IMR-90 (cell line): ENCODE results near the gene KCMF1. TPM values are rescaled to one million over a fixed set of nuclear protein-coding genes. Genes with fewer than 3 reads are reported as not detected.

Source experiments
- ATAC-seq: fragments of 200-7000 bp; cut with Tn5 transposase; 2 replicates; pipeline ENCODE4 v1.9.1; 2020; ENCODE audit warnings: low read depth, mild to moderate bottlenecking, moderate library complexity
- BruUV-seq: library from RNA; stranded (reverse); fragments of 400-500 nt; replicated peaks from 2 replicates; lab custom pipeline; 2021; lab: Mats Ljungman, UMichigan
- CTCF ChIA-PET: fragments of 300-600 bp; formaldehyde crosslinking; extraction: SDS; loops from one replicate; lab custom pipeline; 2021; ENCODE audit warnings: antibody characterized with exemption; lab: Yijun Ruan, JAX
- POLR2A ChIA-PET: fragments of 300-600 bp; sonication (Branson Sonifier 250); formaldehyde crosslinking; loops from one replicate; lab custom pipeline; 2022; ENCODE audit warnings: antibody characterized with exemption; ENCODE audit not compliant: unreplicated experiment; lab: Charles Lee
- DNase-seq: peaks from one replicate; pipeline ENCODE4 v3.0.0; 2013
- H2AFZ ChIP-seq: replicated peaks from 2 replicates; pipeline ENCODE3; 2013; ENCODE audit warnings: low read length, mild to moderate bottlenecking; ENCODE audit not compliant: poor library complexity
- H2AK5ac ChIP-seq: 2 replicates; pipeline ENCODE4 v1.6.1; 2013; ENCODE audit warnings: low read depth, low read length, inconsistent platforms
- H2AK9ac ChIP-seq: replicated peaks from 2 replicates; pipeline ENCODE3; 2013; ENCODE audit warnings: mild to moderate bottlenecking, low read depth, low read length, moderate library complexity; ENCODE audit not compliant: poor library complexity
- H2BK120ac ChIP-seq: 2 replicates; pipeline ENCODE4 v1.6.1; 2013; ENCODE audit warnings: low read depth, low read length, inconsistent platforms
- H2BK15ac ChIP-seq: 3 replicates; pipeline ENCODE4 v1.6.1; 2013; ENCODE audit warnings: low read depth, low read length, inconsistent platforms
- H2BK20ac ChIP-seq: 2 replicates; pipeline ENCODE4 v1.6.1; 2013; ENCODE audit warnings: low read depth, mild to moderate bottlenecking, inconsistent platforms, low read length, moderate library complexity
- H2BK5ac ChIP-seq: 2 replicates; pipeline ENCODE4 v1.6.1; 2013; ENCODE audit warnings: mild to moderate bottlenecking, low read depth, low read length, inconsistent platforms; ENCODE audit not compliant: poor library complexity, severe bottlenecking
- H3K14ac ChIP-seq: replicated peaks from 2 replicates; pipeline ENCODE4 v1.6.1; 2013; ENCODE audit warnings: low read depth, low read length, inconsistent platforms
- H3K18ac ChIP-seq: 2 replicates; pipeline ENCODE4 v1.6.1; 2013; ENCODE audit warnings: low read depth, low read length, control low read depth
- H3K23ac ChIP-seq: 2 replicates; pipeline ENCODE4 v1.6.1; 2013; ENCODE audit warnings: low read depth, low read length, inconsistent platforms
- H3K27ac ChIP-seq: 2 replicates; pipeline ENCODE4 v1.5.1; 2013; ENCODE audit warnings: mild to moderate bottlenecking, control low read depth, low read length; ENCODE audit not compliant: insufficient read depth
- H3K27me3 ChIP-seq: 2 replicates; pipeline ENCODE4 v1.6.1; 2013; ENCODE audit warnings: low read length; ENCODE audit not compliant: control insufficient read depth, insufficient read depth
- H3K36me3 ChIP-seq: 2 replicates; pipeline ENCODE4 v1.6.1; 2013; ENCODE audit warnings: low read length, mixed read lengths; ENCODE audit not compliant: control insufficient read depth, insufficient read depth
- H3K4ac ChIP-seq: 2 replicates; pipeline ENCODE4 v1.6.1; 2013; ENCODE audit warnings: low read depth, low read length, inconsistent platforms
- H3K4me1 ChIP-seq: 2 replicates; pipeline ENCODE4 v1.6.1; 2013; ENCODE audit warnings: low read length, mixed read lengths; ENCODE audit not compliant: control insufficient read depth, insufficient read depth
- H3K4me2 ChIP-seq: 2 replicates; pipeline ENCODE4 v1.6.1; 2013; ENCODE audit warnings: low read depth, mild to moderate bottlenecking, control low read depth, low read length, moderate library complexity
- H3K4me3 ChIP-seq: 2 replicates; pipeline ENCODE4 v1.5.1; 2013; ENCODE audit warnings: low read depth, mild to moderate bottlenecking, control low read depth, low read length, moderate library complexity; ENCODE audit not compliant: insufficient read depth
- H3K56ac ChIP-seq: 2 replicates; pipeline ENCODE4 v1.6.1; 2013; ENCODE audit warnings: low read length, inconsistent platforms; ENCODE audit not compliant: insufficient read depth; ENCODE audit errors: extremely low read depth
- H3K79me1 ChIP-seq, 2 experiments: 2 replicates each; pipeline ENCODE4 v1.6.1; 2013; ENCODE audit warnings: low read length in 2 of 2, inconsistent platforms in 1 of 2, low read depth in 1 of 2
- H3K9ac ChIP-seq: 2 replicates; pipeline ENCODE4 v1.6.1; 2013; ENCODE audit warnings: low read depth, low read length, control low read depth
- H3K9me1 ChIP-seq: 2 replicates; pipeline ENCODE4 v1.6.1; 2013; ENCODE audit warnings: low read length, inconsistent platforms; ENCODE audit not compliant: insufficient read depth
- H3K9me3 ChIP-seq: 2 replicates; pipeline ENCODE4 v1.6.1; 2013; ENCODE audit warnings: low read length; ENCODE audit not compliant: control insufficient read depth, insufficient read depth
- H4K20me1 ChIP-seq: 2 replicates; pipeline ENCODE4 v1.6.1; 2013; ENCODE audit warnings: low read length, inconsistent platforms; ENCODE audit not compliant: insufficient read depth
- H4K5ac ChIP-seq: 2 replicates; pipeline ENCODE4 v1.6.1; 2013; ENCODE audit warnings: mild to moderate bottlenecking, low read depth, low read length, control low read depth
- H4K8ac ChIP-seq, 2 experiments: 2 replicates each; pipeline ENCODE4 v1.6.1; 2013; ENCODE audit warnings: low read depth in 2 of 2, low read length in 2 of 2, control low read depth in 1 of 2, inconsistent platforms in 1 of 2
- H4K91ac ChIP-seq: 2 replicates; pipeline ENCODE4 v1.6.1; 2013; ENCODE audit warnings: low read depth, low read length, inconsistent platforms; ENCODE audit not compliant: insufficient read depth
- BHLHE40 ChIP-seq: fragments of 150-350 bp; IDR thresholded peaks from 2 replicates; pipeline ENCODE4 v1.6.1; 2016; ENCODE audit warnings: mild to moderate bottlenecking, low read depth, low read length
- CHD1 ChIP-seq: IDR thresholded peaks from 2 replicates; pipeline ENCODE4 v1.6.1; 2012; ENCODE audit warnings: low read depth, low read length, improper control_type of control experiment
- FOS ChIP-seq: fragments of 150-350 bp; IDR thresholded peaks from 2 replicates; pipeline ENCODE4 v1.6.1; 2016; ENCODE audit warnings: low read depth, low read length
- MAFK ChIP-seq: IDR thresholded peaks from 2 replicates; pipeline ENCODE4 v1.6.1; 2012; ENCODE audit warnings: low read depth, low read length, improper control_type of control experiment
- MAZ ChIP-seq: IDR thresholded peaks from 2 replicates; pipeline ENCODE4 v1.6.1; 2012; ENCODE audit warnings: low read depth, mild to moderate bottlenecking, low read length, improper control_type of control experiment, moderate library complexity, borderline replicate concordance
- NFE2L2 ChIP-seq: fragments of 150-350 bp; IDR thresholded peaks from 2 replicates; pipeline ENCODE4 v1.6.1; 2016; ENCODE audit warnings: low read depth, mild to moderate bottlenecking, low read length
- POLR2A ChIP-seq: IDR thresholded peaks from 2 replicates; pipeline ENCODE4 v1.6.1; 2012; ENCODE audit warnings: mild to moderate bottlenecking, low read depth, low read length
- RFX5 ChIP-seq: IDR thresholded peaks from 2 replicates; pipeline ENCODE4 v1.8.0; 2012; ENCODE audit warnings: low read depth, mild to moderate bottlenecking, low read length, moderate library complexity
- WGBS, 2 experiments: methylation state at CpG; one replicate each; pipeline versions ENCODE4 v1.1.5 to v1.1.7; 2013; ENCODE audit warnings: missing lambda C conversion rate in 2 of 2; ENCODE audit not compliant: insufficient read length in 1 of 2; ENCODE audit errors: extremely low coverage in 2 of 2; 5-methylcytosine and 5-hydroxymethylcytosine counted together
- dilution Hi-C: fragments of 300-500 bp; cut with HindIII; formaldehyde crosslinking; loops from one replicate; pipeline ENCODE4 v1.14.3; 2018; ENCODE audit warnings: low sequenced_read_pairs; ENCODE audit not compliant: unreplicated experiment
- in situ Hi-C: fragments of 300-500 bp; cut with MboI; formaldehyde crosslinking; loops from 3 replicates; pipeline ENCODE4 v1.14.3; 2019; ENCODE audit warnings: low sequenced_read_pairs, inconsistent platforms, mixed read lengths
- intact Hi-C: fragments of 100-400 bp; cut with micrococcal nuclease; formaldehyde crosslinking; loops from 2 replicates; pipeline ENCODE4 v1.10.0; 2022
- polyA plus RNA-seq, 3 experiments: library from polyadenylated mRNA; depleted of rRNA; stranded (reverse); fragments of >200 nt; gene quantifications; 2 replicates each; pipeline ENCODE4 v1.2.3, GENCODE V29; 2012; ENCODE audit warnings: low replicate concordance in 1 of 3
- total RNA-seq: library from RNA; depleted of rRNA; stranded (reverse); fragments of >200 nt; gene quantifications from 2 replicates; pipeline ENCODE4 v1.2.3, GENCODE V29; 2012

The KCMF1 gene
- total and polyA plus RNA-seq, 2 of the 4 experiments (the other 2 are of a cell fraction), result 49.9 to 108 TPM

DNA sequence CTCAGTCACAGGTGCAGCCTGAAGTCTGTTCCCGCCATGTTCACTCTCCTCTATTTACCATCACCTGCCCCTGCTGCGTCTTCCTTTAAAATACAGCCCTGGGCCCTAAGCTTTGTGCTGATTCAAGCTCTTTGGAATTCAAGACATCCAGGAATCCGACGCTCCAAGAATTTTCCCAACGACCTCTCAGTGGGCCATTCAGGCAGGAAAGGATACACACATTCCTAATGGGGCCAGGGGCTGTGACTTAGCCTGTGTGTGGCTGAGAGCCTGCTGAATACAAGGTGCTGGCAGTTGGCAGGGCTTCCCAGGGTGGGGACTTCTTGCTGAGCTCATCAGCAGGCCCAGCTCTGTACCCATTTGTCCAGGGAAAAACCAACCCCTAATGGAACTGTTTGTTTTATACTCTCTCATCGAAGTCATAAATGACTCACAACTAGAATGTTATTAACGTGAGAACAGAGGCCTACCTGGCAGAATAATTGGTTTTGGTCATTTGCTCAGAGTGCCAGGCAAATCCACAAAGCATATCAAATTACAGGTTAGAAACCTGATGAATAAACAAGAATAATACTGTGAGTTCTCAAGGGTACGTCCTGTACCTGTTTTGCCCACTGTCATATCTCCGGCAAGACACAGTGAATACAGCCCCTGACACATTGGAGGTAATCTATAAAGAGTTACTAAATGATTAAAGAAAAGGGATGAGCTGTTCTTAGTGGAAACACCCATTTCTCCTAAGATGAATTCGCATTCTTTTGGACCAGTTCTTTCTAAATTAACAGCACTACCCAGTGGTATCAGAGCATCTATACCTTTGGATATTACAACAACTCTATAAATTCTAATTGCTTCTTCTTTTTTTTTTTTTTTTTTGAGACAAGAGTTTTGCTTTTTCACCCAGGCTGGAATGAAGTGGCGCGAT is 12.6 kb upstream of the KCMF1 start:
- 58% methylated on average over 4 of the region's 12 CpGs; no CpG with 5 or more reads in 1 of the 2 experiments for WGBS, 2 experiments
- Histone ChIP-seq H3K18ac (peak overlapping the region; percentile 45), H4K5ac (peak overlapping the region; percentile 25; the same call in 1 of the 2 replicates), H3K23ac (peak overlapping the region; percentile 33; the same call in 1 of the 2 replicates), H2BK15ac (peak overlapping the region; percentile 43; the same call in 1 of the 3 replicates), H3K9ac (no peak overlapping the region), H2BK120ac (peak overlapping the region; percentile 76), H2AK9ac (peak overlapping the region; percentile 72), H2BK5ac (peak overlapping the region; percentile 94), H2AK5ac (peak overlapping the region; percentile 85), H3K4me1 (peaks cover 22% of the 10 kb centered on the region), H2AFZ (no peak overlapping the region), H4K20me1 (peaks cover 20% of the 10 kb centered on the region), H3K9me3 (no peaks in the 10 kb centered on the region), H2BK20ac (peak overlapping the region; percentile 81), H3K9me1 (peaks cover 27% of the 10 kb centered on the region), H3K14ac (peak overlapping the region; percentile 50; the same call in 1 of the 2 replicates), H3K56ac (peak overlapping the region; percentile 45; the same call in 1 of the 2 replicates), H3K4me3 (no peak overlapping the region), H3K4me2 (peak overlapping the region; percentile 25), H3K36me3 (peaks cover 4% of the 10 kb centered on the region), H4K8ac (peak overlapping the region; percentile 27 to 66; a peak in 3 of 4 replicates), H3K27me3 (no peaks in the 10 kb centered on the region), H3K27ac (peak overlapping the region; percentile 85), H3K79me1 (peaks cover 18 to 53% of the 10 kb centered on the region in 2 experiments), H4K91ac (peak overlapping the region; percentile 78), H3K4ac (peak overlapping the region; percentile 76)
- ChIA-PET CTCF (interaction anchor here (1.0 to 1.4 kb wide), 2 partner anchors 32 to 33 kb away, joined by 3 to 4 read pairs; no protein-coding TSS in a partner anchor), POLR2A (interaction anchor here (0.6 kb wide), 1 partner anchor 13 kb away, joined by 3 read pairs; the partner anchor contains the start of gene KCMF1)
- ATAC-seq (peak; percentile 70), DNase-seq (peak; percentile 97)
- BruUV-seq, result no TSS peak
- dilution Hi-C loops (no loop called here), in situ Hi-C loops (no loop called here), intact Hi-C loops (no loop called here)
- TF ChIP-seq FOS, result peak; percentile 47
- no peak for TF ChIP-seq RFX5
- TF ChIP-seq NFE2L2, result no peak
- 0 out of 2 replicates have a peak, but pooled peaks have one; percentile 3 for TF ChIP-seq BHLHE40
- TF ChIP-seq MAZ, result peak; percentile 7; the same call in 1 of the 2 replicates
- TF ChIP-seq POLR2A, result peak; percentile 28; the same call in 1 of the 2 replicates
- no peak for TF ChIP-seq CHD1
- peak; percentile 66 for TF ChIP-seq MAFK
